ENCODE data around the gene BPTF.
"Not testable (repeated sequence)": the region's sequence is repeated elsewhere in the genome, so short reads cannot be mapped to it uniquely, and the experiment has no call there.

BPTF gene

DNA sequence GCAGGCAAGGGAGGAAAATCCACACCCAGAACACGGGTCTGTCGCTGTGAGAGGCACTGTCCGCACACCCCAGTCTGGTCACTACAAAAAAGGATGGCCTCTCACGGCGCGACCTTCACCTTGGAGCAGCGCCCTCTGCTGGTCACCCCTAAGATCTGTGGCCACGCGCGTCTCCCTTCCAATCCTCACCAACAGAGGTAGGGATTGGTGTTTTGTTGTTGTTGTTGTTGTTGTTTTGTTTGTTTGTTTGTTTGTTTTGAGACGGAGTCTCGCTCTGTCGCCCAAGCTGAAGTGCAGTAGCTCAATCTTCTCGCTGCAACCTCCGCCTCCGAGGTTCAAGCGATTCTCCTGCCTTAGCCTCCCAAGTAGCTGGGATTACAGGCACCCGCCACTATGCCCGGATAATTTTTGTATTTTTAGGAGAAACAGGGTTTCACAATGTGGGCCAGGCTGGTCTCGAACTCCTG lies 185.9 kb downstream of the BPTF start:
- DNase-seq (ENCODE audit: low spot score) = peak; percentile 45

- no peak for DNase-seq (ENCODE audit: low spot score)
Observed at GRCh38 chr17:68013385-68013784, 188.1 kb downstream of the BPTF start.

DNA sequence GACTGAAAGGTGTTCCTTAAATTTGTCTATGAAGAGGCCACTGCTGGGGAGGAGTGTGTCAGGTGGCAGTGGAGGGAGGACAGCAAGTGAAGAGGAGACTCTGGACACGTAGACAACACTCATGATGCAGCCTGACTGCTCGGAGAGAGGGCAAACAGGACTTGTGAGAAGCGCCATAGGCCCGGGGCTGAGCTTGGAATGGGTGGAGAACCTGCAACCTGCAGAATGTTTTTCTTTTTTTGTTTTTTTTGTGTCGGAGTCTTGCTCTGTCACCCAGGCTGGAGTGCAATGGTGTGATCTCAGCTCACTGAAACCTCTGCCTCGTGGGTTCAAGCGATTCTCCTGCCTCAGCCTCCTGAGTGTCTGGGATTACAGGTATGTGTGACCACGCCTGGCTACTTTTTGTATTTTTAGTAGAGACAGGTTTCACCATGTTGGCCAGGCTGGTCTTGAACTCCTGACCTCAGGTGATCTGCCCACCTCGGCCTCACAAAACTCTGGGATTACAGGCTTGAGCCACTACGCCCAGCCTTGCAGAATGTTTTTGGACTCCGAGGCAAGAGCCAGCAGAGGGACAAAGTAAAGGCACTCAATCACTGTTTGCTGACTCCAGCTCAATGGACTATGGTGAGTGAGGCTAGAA lies 189.9 kb downstream of the BPTF start:
- no peak for DNase-seq (ENCODE audit: low spot score)

GRCh38 chr17:68016838-68017237 lies 191.5 kb downstream of the BPTF start:
- DNase-seq (ENCODE audit: low spot score) = no peak

GRCh38 chr17:68018493-68018892 lies 193.2 kb downstream of the BPTF start:
- not testable (repeated sequence) for DNase-seq (ENCODE audit: low spot score)

- DNase-seq (ENCODE audit: low spot score) = no peak
Observed at GRCh38 chr17:68019336-68019674, 194.0 kb downstream of the BPTF start.

- peak; percentile 97 for DNase-seq (ENCODE audit: low spot score)
Observed at GRCh38 chr17:68019675-68020408, 194.5 kb downstream of the BPTF start.

DNA sequence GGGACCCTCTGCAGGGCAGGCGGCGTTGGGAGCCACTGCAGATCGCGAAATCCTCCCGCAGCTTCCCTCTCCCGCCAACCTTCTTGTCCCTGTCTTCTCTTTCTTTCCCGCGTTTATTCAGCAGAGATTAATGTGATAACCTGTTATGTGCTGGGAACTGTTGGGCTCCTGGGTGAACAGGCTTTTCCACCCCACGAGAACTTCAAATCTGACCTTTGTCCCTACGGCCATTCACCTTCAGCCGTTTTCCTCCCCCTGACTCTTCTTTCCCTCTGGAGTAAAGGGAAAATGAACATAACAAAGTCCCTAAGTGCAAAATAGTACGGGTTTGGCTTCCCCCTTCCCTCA lies 195.1 kb downstream of the BPTF start:
- DNase-seq (ENCODE audit: low spot score) = no peak

DNA sequence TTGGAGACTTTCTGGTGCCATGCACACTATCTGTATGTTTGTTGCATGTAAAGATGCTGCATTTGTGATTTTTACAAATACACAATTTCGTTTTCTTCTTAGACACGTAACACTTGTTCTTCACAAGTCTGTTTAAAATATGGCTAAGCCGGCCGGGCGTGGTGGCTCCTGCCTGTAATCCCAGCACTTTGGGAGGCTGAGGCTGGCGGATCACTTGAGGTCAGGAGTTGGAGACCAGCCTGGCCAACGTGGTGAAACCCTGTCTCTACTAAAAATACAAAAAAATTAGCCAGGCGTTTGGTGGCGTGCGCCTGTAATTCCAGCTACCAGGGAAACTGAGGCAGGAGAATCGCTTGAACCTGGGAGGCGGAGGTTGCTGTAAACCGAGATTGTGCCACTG lies 195.5 kb downstream of the BPTF start:
- not testable (repeated sequence) for DNase-seq (ENCODE audit: low spot score)

DNA sequence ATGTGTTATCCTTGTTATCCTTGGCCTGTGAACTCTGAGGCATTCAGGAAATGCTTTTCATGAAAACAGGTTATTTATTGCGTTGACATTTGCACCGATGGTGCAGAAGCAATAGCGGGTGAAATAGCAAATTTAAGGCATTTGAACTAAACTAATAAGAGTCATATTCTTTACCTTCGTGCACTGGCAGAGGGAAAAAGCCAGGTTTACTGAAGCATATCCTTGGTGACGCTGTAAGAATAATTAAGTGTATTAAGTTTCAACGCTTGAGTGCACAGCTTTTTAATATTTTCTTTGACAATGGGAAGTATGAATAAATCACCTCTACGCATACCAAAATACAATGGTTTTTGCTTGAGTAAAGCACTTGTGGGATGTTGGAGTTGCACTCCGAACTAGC lies 196.7 kb downstream of the BPTF start:
- DNase-seq (ENCODE audit: low spot score) = no peak

DNA sequence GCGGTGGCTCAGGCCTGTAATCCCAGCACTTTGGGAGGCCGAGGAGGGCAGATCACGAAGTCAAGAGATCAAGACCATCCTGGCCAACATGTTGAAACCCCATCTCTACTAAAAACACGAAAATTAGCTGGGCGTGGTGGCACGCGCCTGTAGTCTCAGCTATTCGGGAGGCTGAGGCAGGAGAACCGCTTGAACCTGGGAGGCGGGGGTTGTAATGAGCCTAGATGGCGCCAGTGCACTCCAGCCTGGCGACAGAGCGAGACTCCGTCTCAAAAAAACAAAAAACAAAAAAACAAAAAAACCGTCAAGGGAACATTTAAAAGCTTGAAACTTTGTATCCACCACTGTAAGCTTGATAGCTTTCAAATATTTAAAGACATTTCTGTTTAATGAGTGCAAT lies 197.2 kb downstream of the BPTF start:
- not testable (repeated sequence) for DNase-seq (ENCODE audit: low spot score)

- DNase-seq (ENCODE audit: low spot score) = no peak
Observed at GRCh38 chr17:68029512-68030215, 204.4 kb downstream of the BPTF start.

All from AG08395 (cell line).